Omental fat pad (tissue), 4 donors: Measurements from ENCODE around the gene ACSM6. TPM values are rescaled to one million over a fixed set of nuclear protein-coding genes. Genes with fewer than 3 reads are reported as not detected.

ENCODE experiments used
- ATAC-seq: fragments of 150-250 bp; one replicate; pipeline ENCODE4 v1.9.1; 2016; ENCODE audit warnings: mild to moderate bottlenecking, moderate library complexity; ENCODE audit not compliant: low FRiP score
- DNase-seq: peaks from one replicate; pipeline ENCODE4 v3.0.0-alpha.2; 2019; ENCODE audit warnings: low spot score
- small RNA-seq: library from RNA; depleted of rRNA; stranded (forward); fragments of <200 nt; gene quantifications from one replicate; pipeline ENCODE3, GENCODE V24; 2016
- total RNA-seq, 4 donors: library from RNA; depleted of rRNA; stranded (reverse); fragments of >200 nt; gene quantifications; one replicate each; pipeline ENCODE4 v1.1.0, GENCODE V29; 2016
- TF ChIP-seq, protein P1 (sequence below), 3 donors: fragments of 450-650 bp; IDR thresholded peaks; one replicate each; pipeline ENCODE4 v1.5.1; 2016 to 2017; ENCODE audit warnings: antibody characterized with exemption in 3 of 3, mild to moderate bottlenecking in 3 of 3, moderate library complexity in 2 of 3

ACSM6 gene
- total RNA-seq, 4 donors from 2014 or later, result not detected

DNA sequence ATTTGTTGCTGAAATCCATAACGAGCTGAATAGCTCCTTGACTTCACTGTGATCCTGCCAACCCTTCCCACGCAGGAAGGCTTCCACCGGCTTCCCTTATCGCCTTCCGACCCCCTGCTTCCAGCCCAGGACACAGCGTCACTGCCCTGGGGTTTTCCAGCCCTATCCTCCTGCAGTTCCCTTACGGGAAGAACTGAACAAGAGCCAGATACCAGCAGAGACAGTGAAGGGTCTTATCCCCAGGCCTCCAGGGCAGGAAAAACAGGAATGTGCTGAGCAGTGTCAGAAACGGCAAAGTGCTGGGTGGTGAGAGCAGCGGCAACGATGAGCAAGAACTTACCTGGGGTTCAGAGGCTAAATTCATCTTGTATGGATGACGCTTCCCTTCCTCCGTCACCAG, 74.4 kb downstream of the ACSM6 start:
- ATAC-seq (peak; percentile 89), DNase-seq (peak; percentile 51)
- TF ChIP-seq, protein P1, sequence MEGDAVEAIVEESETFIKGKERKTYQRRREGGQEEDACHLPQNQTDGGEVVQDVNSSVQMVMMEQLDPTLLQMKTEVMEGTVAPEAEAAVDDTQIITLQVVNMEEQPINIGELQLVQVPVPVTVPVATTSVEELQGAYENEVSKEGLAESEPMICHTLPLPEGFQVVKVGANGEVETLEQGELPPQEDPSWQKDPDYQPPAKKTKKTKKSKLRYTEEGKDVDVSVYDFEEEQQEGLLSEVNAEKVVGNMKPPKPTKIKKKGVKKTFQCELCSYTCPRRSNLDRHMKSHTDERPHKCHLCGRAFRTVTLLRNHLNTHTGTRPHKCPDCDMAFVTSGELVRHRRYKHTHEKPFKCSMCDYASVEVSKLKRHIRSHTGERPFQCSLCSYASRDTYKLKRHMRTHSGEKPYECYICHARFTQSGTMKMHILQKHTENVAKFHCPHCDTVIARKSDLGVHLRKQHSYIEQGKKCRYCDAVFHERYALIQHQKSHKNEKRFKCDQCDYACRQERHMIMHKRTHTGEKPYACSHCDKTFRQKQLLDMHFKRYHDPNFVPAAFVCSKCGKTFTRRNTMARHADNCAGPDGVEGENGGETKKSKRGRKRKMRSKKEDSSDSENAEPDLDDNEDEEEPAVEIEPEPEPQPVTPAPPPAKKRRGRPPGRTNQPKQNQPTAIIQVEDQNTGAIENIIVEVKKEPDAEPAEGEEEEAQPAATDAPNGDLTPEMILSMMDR (IDR thresholded peaks at IDR 0.05), result no peak

DNA sequence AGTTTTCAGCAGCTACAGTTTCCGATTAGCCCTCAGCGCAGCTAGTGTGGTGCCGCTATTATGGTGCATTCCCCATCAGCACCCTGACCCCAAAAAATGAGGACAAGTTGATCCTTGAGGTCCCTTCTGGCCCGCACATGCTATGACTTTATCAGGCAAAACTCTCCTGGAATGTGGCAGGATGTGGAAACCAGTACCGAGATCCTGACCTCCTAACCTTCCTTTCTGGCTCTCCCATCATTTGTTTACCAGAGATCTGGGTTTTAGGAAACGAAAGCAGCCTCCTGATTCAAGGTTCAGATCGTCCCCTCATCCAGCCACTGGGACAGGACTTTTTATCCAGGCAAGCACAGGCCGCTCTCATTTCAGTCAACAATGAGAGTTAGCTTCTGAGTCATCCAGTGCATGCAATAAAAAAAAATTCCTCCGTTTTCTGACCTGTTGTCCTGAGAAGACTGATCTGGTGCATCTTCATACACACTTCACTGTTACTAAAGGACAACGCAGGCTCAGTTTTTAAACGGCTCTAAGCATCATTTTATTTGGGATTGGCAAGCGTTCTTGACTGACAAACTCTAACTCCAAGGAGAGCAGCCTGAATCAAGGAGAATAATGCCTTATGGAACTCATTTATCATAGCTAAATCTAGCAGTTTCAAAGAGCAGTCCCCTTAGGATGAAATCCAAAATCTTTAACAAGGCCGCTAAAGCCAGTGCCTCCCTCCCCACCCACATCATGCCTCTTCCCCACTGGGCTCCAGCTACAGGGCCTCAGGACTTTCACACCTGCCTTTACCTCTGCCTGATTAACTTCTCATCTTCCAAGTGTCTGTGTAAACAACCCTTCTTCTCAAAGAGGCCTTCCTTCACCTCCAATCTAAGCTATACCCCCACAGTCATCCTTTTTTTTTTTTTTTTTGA, 79.6 kb downstream of the ACSM6 start:
- no peak for DNase-seq
- ATAC-seq, result peak; percentile 73
- TF ChIP-seq, protein P1 (IDR thresholded peaks at IDR 0.05), result no peak

DNA sequence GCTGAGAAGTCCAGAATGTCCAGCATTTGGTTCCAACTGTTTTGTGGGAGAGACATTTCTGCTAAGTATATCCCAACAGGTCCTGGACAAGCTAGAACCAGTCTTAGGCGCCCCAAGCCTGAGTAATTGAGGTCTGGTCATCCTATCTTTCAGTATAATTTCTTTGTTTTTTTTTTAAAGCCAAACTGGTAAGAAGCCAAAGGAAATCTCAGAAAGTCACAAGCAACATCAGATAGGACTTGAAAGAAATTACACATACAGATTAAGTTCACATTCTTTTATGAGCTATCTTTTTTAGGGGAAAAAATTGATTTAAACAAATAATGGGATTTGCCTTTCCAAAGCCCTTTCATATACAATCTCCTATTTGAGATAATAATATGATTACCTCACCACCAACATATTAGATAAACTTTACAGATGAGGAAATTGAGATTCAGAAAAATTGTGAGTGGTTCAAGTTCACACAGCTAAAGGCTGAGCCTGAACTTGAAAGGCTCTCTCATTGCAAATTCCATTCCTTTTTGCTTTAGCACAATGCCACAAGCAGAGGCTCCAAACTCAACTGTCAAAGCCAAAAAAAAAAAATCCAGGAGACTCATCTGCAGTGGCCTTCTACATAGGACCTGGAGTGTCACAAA, 81.8 kb downstream of the ACSM6 start:
- DNase-seq (no peak), ATAC-seq (no peak)
- TF ChIP-seq, protein P1 (IDR thresholded peaks at IDR 0.05), result no peak

DNA sequence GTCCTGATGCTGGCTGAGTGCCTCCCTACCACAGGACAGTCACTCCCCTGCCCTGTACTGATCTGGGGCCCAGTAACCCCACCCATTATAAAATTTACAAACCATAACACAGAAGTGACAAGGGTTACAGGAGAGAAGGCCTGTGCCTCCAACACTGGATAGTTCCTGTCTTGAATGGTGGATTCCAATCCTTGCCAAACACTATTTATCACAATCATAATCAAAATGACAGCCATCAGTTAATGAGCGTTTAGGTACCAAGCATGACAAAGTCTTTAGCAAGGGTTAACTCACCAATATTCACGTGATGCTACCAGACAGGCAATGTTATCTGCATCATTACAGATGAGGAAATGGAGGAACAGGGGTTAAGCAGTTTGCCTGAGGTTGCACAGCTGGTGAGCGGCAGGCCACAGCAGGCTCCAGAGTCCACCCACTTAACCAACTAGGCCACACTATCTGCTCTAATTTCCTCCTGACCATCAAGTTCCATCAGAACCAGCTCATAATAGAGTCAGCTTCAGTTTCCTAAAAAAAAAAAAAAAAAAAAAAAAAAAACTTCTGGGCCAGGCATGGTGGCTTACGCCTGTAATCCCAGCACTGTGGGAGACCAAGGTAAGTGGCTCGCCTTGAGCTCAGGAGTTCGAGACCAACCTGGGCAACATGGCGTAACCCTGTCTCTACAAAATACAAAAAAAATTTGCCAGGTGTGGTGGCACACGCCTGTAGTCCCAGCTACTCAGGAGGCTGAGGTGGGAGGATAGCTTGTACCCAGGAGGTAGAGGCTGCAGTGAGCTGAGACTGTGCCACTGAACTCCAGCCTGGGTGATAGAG, 82.5 kb downstream of the ACSM6 start:
- ATAC-seq (no peak), DNase-seq (no peak)
- TF ChIP-seq, protein P1 (IDR thresholded peaks at IDR 0.05), result no peak

DNA sequence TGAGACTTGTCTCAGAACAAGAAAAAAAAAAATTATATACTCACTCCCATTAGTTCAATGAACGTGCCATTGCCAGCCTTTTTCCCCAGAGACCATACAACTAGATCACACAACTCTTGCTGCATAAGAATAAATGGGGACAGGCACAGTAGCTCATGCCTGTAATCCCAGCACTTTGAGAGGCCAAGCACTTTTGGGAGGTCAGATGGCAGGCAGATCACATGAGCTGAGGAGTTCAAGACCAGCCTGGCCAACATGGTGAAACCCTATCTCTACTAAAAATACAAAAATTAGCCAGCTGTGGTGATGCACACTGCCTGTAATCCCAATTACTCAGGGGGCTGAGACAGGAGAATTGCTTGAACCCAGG, 83.1 kb downstream of the ACSM6 start:
- TF ChIP-seq, protein P1 (IDR thresholded peaks at IDR 0.05), result no peak
- DNase-seq (no peak), ATAC-seq (no peak)

DNA sequence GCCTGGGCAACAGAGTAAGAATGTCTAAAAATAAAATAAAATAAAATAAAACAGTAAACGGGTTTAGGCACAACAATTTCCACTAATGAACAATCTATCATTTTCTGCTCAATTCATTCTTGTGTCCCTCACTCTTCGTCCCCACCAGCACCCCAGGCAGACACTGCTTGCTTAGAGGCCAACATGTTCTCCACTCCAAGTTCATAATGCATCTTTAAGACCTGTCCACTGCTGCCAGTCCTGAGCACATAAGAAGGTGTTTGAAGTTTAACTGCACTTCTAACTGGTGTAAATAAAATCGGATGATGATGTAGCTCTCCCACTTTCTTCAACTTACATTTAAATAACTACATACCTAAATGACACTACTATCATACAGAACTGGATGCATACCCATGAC, 83.6 kb downstream of the ACSM6 start:
- no peak for DNase-seq
- ATAC-seq, result no peak
- TF ChIP-seq, protein P1 (IDR thresholded peaks at IDR 0.05), result no peak

Small RNAs within 50 kb of the gene (small RNA-seq; reads per million reads assigned to genes)
- gene AL157834.3, result not detected

Other genes starting within 250 kb of the ACSM6 start
- 1 to 10 TPM in 1 of 4 donors, under 1 TPM in 1, not detected in 2; 0.46 to 1.6 TPM for gene CYP2C8, start 124.7 kb upstream of the ACSM6 start, total RNA-seq
- gene PDLIM1, start 96.8 kb downstream of the ACSM6 start, total RNA-seq, result 100 to 1,000 TPM in 2 of 4 donors, 10 to 100 TPM in 2; 85.6 to 175 (median 122) TPM